HG03135 (cell line): ENCODE data around the gene SLC22A23.

ENCODE experiments used
- ATAC-seq: cut with Tn5 transposase; IDR thresholded peaks from one replicate; pipeline ENCODE4 v1.9.1; 2021; ENCODE audit warnings: mild to moderate bottlenecking, moderate library complexity; ENCODE audit not compliant: unreplicated experiment

The SLC22A23 gene

DNA sequence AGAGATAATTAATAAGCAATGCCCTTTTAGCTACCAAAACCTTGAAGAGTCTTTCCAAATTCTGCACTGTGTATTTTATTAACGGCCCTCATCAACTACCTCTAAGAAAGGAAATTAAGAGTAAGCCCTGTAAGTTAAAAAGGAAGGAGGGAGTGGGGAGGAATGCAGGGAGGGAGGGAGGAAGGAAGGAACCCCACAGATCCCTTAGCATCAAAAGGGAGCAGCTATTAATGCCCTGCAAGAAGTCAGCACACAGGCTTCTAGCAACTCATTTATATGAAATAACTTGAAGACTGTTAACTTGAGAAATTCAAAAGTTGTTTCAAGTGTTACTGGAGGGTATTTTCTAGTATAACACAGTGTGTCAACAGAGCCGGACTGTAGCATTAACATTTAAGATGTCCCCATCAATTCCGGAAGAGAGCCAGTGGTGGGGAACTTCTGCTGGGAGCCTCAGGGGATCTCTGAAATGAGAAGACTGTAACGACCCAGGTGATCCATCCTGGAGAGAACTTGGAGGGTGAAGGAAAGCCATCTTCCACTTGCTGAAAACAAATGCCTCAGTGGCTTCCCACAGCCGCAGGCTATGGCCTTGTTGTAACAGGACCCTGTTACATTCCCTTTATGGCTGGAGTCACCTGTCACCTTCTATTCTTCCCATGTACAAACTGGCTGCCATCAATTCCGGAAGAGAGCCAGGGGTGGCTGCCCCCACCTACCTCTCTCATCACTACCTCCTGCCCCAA, 33.2 kb downstream of the SLC22A23 start:
- no peak for ATAC-seq

GRCh38 chr6:3422435-3423070, 34.3 kb downstream of the SLC22A23 start:
- ATAC-seq, result no peak

DNA sequence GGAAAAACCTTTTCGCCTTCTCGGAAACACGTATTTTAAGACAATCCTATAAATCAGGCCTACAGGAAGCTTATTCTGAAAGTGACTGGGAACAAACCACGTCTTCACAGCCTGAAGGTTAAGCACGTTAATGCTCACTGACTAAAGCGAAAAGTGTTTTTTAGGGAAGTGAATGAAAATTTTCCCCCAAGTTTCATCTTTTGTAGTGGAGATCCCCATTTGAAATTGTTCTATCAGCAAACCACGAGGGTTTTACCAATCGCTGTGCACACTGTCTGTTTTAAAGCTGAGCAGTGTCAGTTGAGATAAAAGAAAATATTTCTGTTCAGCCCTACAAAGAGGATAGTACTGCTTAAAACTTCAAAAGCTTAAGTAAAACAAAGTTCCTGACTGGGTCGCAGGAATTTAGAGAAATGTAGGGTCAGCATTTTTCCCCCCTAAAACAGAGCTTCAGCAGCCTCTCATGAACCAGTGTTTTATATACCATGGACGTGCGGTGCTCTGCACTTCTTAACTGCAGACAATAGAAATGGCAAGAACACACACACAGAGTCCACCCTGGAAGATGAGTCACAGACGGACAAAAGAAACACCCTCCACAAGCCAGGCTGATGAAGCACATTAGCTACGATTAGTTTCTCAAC, 34.9 kb downstream of the SLC22A23 start:
- no peak for ATAC-seq

DNA sequence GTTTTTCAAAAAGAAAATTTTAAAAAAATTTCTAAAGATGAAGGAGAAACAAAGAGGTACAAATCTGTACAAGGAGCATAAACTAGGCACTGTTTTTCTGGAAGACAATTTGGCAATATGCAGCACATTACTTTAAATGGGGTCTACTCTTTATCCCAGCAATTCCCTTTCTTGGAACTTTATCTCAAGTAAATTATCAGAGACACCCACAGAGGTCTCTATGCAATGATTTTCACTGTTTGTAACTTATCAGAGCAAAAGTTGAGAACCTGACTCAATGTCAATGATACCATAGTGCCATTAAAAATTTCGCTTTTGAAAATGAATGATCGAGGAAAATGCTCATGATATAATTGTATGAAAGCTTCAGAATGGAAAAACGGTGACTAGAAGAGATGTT, 35.7 kb downstream of the SLC22A23 start:
- no peak for ATAC-seq

- ATAC-seq, result no peak
Observed at GRCh38 chr6:3419624-3420272, 37.1 kb downstream of the SLC22A23 start.

DNA sequence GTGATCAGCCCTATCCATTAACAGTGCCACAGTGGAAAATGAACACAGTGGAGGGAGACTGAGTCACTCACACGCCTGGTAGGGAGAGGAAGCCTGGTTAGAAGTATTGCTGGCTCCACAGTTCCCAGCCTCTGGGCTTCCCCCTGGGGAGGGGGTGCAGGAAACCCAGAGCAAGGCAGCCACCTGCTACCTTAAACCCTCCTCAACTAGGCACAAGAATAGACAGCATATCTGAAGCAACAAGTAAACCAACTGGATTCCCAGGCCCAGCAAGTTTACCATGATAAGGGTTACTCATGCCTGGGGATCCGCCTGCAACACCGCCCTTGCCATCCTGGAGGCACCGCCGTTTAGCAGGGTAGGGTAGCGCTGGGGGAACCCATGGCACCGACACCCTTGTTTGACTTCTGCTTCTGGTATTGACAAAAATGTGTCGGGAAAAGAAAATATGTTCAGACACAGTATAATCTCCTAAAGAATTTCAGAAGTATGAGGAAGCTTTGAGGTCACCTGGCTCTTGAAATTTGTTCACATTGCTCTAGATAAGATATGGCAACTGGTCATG, 38.3 kb downstream of the SLC22A23 start:
- ATAC-seq, result no peak

- ATAC-seq, result no peak
Observed at GRCh38 chr6:3417473-3417872, 39.4 kb downstream of the SLC22A23 start.

DNA sequence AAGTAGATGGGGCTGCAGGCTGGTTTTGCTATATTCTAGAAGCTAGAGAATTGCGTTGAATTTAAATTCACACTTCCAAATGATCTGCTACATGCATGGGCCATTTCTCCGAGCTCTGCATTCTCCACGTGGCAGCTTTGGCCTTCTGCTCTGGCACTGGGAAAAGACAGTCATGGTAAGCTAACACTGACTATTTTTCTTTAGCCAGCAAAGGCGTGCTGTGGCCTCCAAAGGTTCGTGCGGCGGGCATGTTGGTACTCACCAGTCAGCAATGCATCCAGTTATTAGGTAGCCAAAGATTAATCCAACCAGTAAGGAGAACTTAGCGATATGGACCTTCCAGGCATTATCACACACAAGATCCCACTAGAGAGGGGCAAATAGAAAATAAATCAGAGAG, 41.4 kb downstream of the SLC22A23 start:
- no peak for ATAC-seq

DNA sequence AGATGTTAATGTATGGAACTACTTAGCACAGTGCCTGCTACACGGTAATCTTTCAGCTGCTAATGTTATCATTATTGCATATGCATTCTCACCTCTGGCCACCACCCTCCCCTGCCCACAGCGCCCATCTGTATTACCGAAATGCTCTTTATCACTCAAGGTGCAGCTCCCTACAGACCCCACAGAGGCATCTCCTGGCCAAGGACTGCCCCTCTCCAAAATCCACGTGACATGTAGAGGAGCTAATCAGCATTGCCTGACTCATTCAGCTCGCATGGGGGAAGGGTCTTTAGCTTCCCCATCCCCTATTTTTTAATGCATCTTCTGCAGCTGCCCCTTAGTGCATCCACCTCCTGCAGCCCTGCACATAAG, 41.8 kb downstream of the SLC22A23 start:
- ATAC-seq, result no peak

DNA sequence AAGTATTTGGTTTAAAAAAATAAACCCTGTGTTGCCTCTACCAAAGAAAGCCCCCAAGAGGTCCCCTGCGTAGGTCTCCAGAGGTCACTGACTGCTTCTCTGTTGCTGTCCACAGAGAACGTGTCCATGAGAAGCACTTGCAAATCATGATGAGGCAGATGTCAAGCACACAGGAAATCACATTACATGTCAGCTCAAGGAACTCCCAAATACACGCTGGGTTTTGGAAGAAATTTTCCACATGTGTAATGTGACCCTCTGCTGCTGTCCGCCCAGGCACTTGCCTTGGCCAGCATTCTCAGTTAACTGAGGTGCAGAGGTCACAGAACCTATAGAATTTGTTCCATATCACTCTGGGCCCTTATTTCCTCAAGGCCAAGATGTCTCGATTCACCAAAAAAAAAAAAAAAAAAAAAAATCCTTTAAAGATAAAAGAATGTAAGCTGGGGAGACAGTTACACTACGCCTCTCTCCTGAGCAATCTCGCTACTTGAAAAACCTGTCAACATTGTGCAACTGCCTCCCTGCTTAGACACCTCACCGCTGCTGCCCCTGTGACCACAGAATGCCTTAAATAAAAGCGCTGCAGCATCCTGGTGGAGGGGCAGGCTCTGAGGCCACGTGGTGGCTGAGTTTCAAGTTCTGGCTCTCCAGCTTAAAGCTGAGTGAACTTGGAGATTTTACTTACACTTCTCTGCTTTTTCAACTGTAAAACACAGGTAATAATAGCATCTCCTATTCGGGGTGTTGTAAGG, 42.3 kb downstream of the SLC22A23 start:
- no peak for ATAC-seq

GRCh38 chr6:3413592-3413991, 43.3 kb downstream of the SLC22A23 start:
- no peak for ATAC-seq

GRCh38 chr6:3412779-3413500, 43.9 kb downstream of the SLC22A23 start:
- ATAC-seq, result no peak

DNA sequence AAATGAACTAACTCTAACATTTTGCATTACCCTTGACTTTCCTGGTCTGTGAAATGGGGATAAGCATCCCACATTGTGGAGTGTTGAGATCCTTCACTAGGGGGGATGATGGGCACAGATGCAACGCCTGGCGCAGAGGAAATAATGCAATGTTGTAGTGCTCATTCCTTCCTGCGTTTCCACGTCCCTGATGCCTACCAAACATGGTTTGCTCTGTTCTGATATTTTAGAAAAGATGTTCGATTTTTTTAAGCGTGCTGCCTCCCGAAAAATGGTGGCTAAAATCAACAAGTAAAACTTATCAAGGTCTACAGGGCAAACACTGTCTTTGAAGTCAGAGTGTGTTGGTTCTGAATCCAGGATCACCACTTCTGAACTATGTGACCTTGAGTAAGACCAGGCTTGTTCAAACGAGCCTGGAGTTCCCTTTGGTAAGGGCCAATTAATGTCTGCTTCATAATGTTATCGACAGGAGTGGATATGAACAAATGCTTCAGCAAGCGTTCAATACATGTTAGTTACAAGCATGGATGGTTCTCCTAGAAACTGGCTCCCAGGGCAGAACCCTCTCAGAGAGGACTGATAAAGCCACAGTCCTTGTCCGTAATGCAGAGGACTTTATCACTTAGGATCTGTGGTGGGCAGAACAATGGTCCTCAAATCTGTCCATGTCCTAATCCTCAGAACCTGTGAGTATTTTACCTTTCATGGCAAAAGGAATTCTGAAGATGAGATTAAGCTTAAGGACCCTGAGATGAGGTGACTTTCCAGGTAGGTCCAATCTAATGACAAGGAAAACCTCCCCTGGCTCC, 44.7 kb downstream of the SLC22A23 start:
- ATAC-seq, result no peak

DNA sequence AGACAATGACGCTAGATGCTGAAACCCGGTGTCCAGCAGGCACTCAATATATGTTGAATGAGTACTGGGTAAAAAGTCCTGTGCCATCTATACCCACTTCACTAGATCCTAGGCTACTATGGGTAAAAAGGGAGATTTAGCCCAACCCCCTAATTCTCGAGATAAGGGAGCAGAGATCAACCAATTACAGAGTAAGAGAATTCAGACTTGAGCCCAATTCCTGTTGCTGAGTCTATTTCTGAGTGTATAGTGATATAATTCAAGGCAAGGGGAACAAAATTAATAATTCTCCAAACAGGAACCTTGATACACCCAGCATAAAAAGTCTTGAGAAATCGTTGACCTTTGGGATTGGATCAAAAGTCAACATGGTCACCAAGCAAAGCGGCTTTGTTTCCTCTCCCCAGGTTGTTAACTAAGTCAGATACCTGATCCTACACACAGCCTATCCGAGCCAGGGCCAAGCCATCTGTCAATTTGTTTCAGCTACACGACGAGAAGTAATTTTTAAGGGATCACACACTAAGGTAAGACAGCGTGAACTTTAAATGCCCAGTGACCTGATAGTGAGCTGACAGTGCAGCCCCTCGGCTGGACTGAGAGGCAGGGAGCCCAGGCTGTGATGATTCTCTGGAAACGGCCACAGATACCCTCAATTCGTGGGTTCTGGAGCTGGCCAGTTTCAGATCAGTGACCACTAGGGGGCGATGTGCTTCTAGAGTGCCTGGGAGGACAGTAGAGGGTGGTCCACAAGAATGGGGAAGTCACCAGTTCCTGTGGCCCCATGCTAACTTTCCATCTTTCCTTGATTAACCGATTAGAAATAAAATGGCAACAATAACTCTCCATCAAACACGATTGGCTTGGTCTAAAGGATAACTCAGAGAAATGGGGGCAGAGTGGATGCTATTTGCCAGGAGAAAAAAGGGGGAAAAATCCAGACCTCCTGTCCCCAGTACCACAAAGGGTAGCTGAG, 46.2 kb downstream of the SLC22A23 start:
- no peak for ATAC-seq

GRCh38 chr6:3409699-3410384, 47.0 kb downstream of the SLC22A23 start:
- no peak for ATAC-seq

GRCh38 chr6:3408665-3409064, 48.2 kb downstream of the SLC22A23 start:
- no peak for ATAC-seq

GRCh38 chr6:3407840-3408239, 49.0 kb downstream of the SLC22A23 start:
- no peak for ATAC-seq
